Putamen (tissue), 1 donor: Measurements from ENCODE around the gene CSF1.

ENCODE experiments used
- DNase-seq: peaks from one replicate; pipeline ENCODE4 v3.0.0-alpha.2; 2016; ENCODE audit warnings: low spot score

Gene CSF1

GRCh38 chr1:109901524-109902145, 9.0 kb upstream of the CSF1 start:
- DNase-seq: no peak

GRCh38 chr1:109902204-109902985, 8.3 kb upstream of the CSF1 start:
- no peak for DNase-seq

GRCh38 chr1:109903376-109903930, 7.2 kb upstream of the CSF1 start:
- DNase-seq: no peak

GRCh38 chr1:109904105-109904817, 6.4 kb upstream of the CSF1 start:
- peak; percentile 92 for DNase-seq

GRCh38 chr1:109905491-109905890, 5.2 kb upstream of the CSF1 start:
- no peak for DNase-seq

- DNase-seq: no peak
Measured at GRCh38 chr1:109906160-109906838, 4.3 kb upstream of the CSF1 start.

- no peak for DNase-seq
Measured at GRCh38 chr1:109906839-109907180, 3.8 kb upstream of the CSF1 start.

- no peak for DNase-seq
Measured at GRCh38 chr1:109907190-109907774, 3.4 kb upstream of the CSF1 start.

GRCh38 chr1:109908836-109909235, 1.8 kb upstream of the CSF1 start:
- no peak for DNase-seq

- DNase-seq: no peak
Measured at GRCh38 chr1:109909561-109909960, 1.1 kb upstream of the CSF1 start.

GRCh38 chr1:109910963-109911798, 532 bp downstream of the CSF1 start:
- no peak for DNase-seq

- no peak for DNase-seq
Measured at GRCh38 chr1:109912214-109912861, 1.7 kb downstream of the CSF1 start.

- no peak for DNase-seq
Measured at GRCh38 chr1:109912873-109913272, 2.2 kb downstream of the CSF1 start.

- no peak for DNase-seq
Measured at GRCh38 chr1:109913360-109913879, 2.8 kb downstream of the CSF1 start.

- DNase-seq: no peak
Measured at GRCh38 chr1:109914587-109915240, 4.1 kb downstream of the CSF1 start.

GRCh38 chr1:109917051-109917767, 6.6 kb downstream of the CSF1 start:
- DNase-seq: no peak

- DNase-seq: no peak
Measured at GRCh38 chr1:109917768-109918606, 7.3 kb downstream of the CSF1 start.

- DNase-seq: no peak
Measured at GRCh38 chr1:109918671-109919070, 8.0 kb downstream of the CSF1 start.
